ENCODE data around the gene PRMT5.

Gene PRMT5

GRCh38 chr14:22897357-22897756 is 31.8 kb downstream of the PRMT5 start:
- DNase-seq (ENCODE audit: low spot score) = no peak

- DNase-seq (ENCODE audit: low spot score) = no peak
Observed at GRCh38 chr14:22896760-22897159, 32.4 kb downstream of the PRMT5 start.

- no peak for DNase-seq (ENCODE audit: low spot score)
Observed at GRCh38 chr14:22896356-22896755, 32.8 kb downstream of the PRMT5 start.

DNA sequence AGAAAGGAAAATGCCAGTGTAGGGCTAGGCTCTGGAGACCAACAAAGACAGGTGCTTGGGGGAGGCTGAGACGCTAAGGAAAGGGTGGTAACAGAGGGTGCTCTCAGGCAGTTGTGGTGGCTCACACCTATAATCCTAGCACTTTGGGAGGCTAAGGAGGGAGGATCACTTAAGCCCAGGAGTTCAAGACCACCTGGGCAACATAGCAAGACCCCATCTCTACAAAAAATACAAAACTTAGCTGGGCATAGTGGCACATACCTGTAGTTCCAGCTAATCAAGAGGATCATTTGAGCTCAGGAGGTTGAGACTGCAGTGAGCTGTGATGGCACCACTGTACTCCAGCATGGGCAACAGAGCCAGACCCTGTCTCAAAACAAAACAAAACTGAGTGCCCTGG is 33.8 kb downstream of the PRMT5 start:
- DNase-seq (ENCODE audit: low spot score) = no peak

- no peak for DNase-seq (ENCODE audit: low spot score)
Observed at GRCh38 chr14:22893706-22894105, 35.5 kb downstream of the PRMT5 start.

GRCh38 chr14:22892488-22892887 is 36.7 kb downstream of the PRMT5 start:
- no peak for DNase-seq (ENCODE audit: low spot score)

- no peak for DNase-seq (ENCODE audit: low spot score)
Observed at GRCh38 chr14:22890416-22890815, 38.8 kb downstream of the PRMT5 start.

- DNase-seq (ENCODE audit: low spot score) = no peak
Observed at GRCh38 chr14:22888662-22889061, 40.5 kb downstream of the PRMT5 start.

DNA sequence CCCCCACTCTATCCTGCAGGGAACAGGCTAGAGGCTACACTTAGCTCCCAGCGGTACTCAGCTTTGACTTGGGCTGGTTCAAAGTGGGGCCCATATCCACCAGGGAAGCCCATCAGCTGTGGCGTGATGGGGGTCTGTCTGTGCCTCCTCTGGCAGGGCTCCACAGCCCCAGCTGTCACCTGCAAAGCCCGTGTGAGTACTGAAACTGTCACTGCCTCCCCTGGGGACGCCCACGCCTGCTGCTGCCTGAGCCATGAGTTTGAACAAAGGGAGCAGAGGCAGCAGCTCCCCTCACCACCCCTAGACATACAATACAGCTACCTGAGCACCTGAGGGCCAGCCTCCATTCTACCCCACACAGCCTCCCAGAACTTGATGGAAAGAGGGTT is 41.2 kb downstream of the PRMT5 start:
- DNase-seq (ENCODE audit: low spot score) = peak; percentile 72

DNA sequence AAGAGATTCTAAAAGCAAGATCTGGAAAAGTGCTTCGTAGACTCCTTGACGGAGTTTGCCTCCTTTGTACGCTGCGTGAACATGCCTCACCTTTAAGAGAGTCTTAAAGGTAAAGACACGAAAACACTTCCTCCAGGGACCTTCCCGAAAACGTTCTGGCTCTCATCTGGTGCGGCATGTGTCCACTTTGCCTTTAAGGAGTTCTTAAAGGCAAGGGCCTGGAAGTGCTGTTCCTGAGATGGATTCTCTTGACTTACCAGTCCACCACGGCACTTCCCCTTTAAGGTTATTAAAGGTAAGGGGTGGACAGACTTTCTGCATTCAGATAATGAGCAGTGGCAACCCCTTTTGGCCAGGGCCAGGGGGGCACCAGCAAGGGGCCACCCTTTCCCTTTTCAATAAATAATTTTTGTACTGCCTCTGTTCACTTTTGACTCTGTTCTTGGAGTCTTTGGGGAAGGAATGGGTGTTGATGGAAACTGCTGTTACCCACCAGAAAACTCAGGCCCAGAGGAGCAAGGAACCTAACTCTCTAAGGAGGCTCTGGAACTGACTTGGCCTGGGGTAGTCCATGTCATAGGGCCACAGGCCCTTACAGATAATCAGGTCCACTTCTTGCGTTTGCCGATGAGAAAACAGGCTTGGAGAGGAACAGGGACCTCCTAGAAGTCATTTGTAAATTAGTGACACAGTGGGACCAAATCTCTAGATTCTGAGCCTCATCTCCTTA is 41.8 kb downstream of the PRMT5 start:
- DNase-seq (ENCODE audit: low spot score) = no peak

DNA sequence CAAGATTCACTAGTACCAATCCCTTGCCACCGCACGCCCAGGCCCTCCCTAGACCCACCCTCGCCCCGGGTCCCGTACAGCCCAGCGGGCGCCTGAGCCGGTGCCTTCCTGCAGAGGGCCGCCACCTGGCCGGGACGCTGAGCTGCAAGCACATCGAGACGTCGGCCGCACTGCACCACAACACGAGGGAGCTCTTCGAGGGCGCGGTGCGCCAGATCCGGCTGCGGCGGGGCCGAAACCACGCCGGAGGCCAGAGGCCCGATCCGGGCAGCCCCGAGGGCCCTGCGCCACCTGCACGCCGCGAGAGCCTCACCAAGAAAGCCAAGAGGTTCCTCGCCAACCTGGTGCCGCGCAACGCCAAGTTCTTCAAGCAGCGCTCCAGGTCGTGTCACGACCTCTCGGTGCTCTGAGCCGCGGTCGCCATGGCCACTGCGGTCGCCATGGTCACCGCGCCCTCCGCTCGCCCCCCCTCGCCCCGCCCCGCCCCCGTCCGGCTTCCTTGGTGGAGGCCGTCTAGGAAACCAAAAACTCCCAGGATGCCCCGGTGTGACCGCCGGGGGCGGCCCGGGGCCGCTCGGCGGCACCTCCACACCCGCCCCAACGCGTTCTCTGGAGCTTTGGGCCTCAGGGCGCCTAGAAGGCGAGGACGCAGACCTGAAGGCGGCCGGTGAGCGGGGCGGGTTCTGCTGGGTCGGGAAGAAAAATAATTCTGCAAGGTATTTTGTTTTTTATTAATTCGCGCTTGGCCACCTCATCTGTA is 42.5 kb downstream of the PRMT5 start:
- peak; percentile 71 for DNase-seq (ENCODE audit: low spot score)

GRCh38 chr14:22885975-22886374 is 43.2 kb downstream of the PRMT5 start:
- DNase-seq (ENCODE audit: low spot score) = no peak

- no peak for DNase-seq (ENCODE audit: low spot score)
Observed at GRCh38 chr14:22884738-22885523, 44.2 kb downstream of the PRMT5 start.

DNA sequence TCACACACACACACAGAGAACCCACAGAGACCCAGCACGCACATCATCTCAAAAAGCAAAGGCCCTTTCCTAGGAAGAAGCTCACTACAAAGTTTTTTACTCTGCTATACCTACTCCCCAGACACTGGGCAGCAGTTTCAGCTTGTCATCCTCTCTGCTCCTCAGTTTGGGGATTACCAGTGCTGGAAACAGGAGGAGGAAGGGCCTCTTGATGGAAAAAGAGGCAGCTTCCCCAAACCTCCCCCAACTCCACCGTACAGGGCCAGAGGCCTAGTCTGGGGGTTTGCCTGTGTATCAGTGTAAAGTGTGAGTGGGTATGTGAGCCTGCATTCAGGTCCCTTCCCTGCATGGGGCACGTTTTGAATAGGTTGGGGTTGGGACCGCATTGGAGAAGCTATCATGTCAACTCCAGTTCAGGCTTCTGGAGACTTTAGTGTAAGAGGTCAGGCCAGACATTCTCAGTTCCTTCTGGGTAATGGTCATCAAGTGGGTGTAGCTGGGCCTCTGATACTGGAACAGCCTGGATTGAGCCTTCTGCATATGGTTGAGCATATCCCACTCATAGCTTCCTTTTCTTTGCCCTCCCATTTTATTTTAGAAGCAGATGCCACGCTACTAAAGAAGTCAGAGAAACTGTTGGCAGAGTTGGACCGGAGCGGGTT is 45.0 kb downstream of the PRMT5 start:
- DNase-seq (ENCODE audit: low spot score) = no peak

DNA sequence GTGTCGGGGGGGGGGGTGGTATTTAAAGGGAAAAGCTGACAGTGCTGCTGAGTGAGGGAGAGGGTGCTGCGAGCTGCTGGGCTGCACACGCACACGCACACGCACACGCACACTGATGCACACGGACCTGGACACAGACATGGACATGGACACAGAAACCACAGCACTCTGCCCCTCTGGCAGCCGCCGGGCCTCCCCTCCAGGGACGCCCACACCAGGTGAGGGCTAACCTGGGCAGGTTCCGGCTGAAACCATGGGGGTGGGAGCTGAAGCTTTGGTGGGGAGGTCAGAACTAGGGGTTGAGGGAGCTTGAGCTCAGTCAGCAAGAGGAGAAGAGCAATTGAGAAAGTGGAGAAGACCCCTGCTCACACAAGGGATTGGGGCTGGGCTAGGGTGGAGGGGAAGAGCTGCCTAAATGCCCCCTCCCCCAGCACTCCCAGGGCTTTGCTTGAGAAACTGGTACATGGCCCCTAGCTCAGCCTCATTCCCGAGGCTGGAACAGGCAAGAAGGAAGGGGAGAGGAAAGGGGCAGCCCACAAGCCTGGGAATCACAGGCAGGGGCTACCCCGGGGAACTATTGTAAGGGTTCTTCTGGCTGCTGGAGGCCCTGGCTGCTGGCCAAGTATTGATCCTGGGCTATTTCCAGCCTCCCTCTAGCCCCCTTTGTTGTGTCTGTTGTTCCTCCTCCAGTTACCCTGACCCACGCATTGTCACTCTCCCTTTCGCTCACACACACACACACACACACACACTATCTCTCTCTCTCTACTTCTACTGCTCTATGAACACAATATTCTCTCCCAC is 45.8 kb downstream of the PRMT5 start, which contains the start of gene REM2:
REM2 (plus strand) TSS at position 50 of the 804 bp plus-strand sequence; CDS start at position 116, 66 bp downstream.
- no peak for DNase-seq (ENCODE audit: low spot score)

DNA sequence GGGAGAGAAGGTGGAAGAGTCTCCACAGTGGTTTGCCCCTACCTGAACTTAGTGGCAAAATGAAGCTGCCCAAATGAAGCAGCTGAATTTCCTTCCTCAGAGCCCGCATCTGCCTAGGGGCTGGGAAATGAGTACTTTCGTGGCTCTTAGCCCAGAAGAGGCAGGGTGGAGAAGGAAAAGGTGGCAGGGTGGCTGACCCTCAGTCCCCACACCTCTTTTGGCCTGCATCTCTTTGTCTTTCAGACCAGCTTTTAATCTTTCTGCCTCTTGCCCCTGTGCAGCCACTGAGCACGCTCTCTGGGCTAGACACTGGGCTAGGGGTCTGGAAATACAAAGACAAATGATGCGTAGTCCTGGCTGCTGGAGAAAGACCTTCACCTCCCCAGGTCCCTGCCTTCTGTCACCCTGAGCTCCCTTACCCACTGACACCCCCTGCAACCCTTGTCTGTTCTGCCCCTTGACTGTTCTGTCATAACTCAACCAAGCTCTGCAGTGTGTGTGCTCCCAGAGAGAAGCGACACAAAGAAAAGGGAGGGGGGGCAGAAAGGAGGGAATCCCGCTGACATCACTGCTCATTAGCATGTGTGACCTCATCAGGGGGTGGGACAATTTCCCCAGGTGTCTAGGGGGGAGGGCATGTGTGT is 46.5 kb downstream of the PRMT5 start:
- DNase-seq (ENCODE audit: low spot score) = no peak

DNA sequence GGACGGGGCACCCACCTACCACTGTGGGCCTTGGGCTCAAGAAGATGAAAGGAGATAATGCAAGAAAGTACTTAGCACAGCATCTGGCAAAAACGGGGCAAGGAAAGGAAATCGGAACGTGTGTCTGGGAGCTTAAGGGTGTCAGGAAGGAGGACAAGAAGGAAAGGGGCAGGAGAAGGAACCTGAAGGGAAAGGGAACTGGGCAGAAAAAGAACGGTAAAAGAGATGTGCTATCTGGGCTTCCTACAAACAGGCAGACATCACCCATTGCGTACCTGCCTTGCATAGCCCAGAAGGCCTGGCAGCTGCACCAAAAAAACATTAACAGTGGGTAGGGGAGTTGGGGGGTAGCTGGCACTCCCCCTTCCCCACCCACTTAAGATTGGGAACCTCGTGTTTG is 47.1 kb downstream of the PRMT5 start:
- DNase-seq (ENCODE audit: low spot score) = no peak

- DNase-seq (ENCODE audit: low spot score) = no peak
Observed at GRCh38 chr14:22878271-22879246, 50.6 kb downstream of the PRMT5 start.

- no peak for DNase-seq (ENCODE audit: low spot score)
Observed at GRCh38 chr14:22877000-22877501, 52.1 kb downstream of the PRMT5 start.

All from germinal center (tissue), 1 donor.